HG03280 (cell line): Measurements from ENCODE around the gene PIAS3.

Source experiments
- ATAC-seq: cut with Tn5 transposase; IDR thresholded peaks from one replicate; pipeline ENCODE4 v1.9.1; 2021; ENCODE audit warnings: mild to moderate bottlenecking, moderate library complexity; ENCODE audit not compliant: unreplicated experiment

The PIAS3 gene

GRCh38 chr1:145858901-145859490, at the start of gene PIAS3:
Gene PIAS3, minus strand, starts transcription at chr1:145859081. Its CDS starts 91 bp downstream, at chr1:145858990.
- peak; percentile 90 for ATAC-seq

DNA sequence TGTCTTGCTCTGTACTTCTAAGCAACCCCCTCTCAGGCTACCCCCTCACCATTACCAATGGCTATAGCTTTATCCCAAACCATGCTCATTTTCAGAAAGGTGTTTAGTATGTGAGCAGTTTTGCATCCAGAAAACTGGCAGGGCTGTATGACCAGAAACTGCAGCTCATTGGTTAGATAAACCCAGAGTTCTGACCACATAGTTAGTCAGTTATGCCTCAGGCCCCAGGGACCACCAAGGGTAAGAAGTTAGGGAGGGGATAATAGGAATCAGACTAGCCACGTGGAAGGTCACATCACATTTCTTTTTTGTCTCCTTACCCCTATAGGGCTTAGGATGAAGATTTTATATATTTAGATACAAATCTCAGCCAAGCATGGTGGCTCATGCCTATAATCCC, 49.8 kb upstream of the PIAS3 start:
- no peak for ATAC-seq

DNA sequence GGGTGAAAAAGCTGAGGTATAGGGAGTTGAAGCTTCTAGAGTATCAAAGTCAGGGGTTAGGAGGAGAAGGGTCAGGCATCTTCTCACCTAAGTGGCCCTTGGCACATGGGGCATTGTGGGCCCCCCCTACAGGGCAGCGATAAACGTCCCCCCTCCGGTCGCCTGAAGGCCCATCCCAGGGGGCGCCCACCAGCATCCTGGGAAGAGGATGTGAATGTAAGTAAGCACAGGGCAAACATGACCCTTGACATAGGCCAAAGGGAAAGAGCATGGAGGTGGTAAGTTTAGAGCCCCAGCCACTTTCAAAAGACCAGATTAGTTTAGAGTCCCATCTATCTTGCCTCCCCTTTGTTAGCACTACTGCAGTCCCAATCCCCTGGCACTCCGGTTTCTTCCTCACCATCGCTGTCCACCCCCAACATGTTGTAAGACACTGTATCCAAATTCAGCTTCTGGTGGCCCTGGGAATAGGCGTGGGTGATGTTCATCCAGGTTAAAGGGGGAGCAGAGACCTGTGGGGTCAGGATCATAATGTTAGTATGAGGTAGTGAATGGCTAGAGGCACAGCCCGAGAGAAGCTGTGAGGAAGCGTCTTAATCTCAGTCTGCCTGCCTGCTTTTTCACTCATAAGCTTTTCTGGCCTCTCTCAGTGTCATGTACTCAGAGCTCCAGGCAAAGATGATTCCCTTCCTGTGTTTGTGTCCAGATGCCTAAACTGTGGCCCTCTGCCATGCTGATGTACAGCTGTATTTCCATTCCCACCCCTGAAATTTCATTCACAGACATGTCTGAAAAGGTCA, 48.3 kb upstream of the PIAS3 start:
- no peak for ATAC-seq

GRCh38 chr1:145901312-145902021, 42.6 kb upstream of the PIAS3 start:
- no peak for ATAC-seq

GRCh38 chr1:145898756-145899155, 39.9 kb upstream of the PIAS3 start:
- ATAC-seq, result no peak

DNA sequence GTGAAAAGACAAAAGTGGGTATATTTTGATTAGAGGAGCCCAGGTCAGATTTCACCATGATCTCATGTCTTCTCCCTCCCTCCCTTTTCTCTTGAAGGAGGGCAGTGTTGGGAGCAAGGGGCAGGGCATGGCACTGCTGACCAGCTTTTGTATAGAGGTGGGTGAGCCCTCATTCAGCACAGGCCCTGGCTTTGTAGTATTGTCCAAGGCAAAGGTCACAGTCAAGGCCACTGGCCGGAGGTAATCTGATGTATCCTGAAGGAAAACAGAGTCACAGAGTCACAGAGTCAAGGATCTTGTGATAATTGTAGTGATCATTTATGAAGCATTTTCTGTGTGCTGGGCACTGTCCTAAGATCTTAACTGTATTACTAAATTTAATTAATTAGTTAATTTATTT, 39.1 kb upstream of the PIAS3 start:
- no peak for ATAC-seq

DNA sequence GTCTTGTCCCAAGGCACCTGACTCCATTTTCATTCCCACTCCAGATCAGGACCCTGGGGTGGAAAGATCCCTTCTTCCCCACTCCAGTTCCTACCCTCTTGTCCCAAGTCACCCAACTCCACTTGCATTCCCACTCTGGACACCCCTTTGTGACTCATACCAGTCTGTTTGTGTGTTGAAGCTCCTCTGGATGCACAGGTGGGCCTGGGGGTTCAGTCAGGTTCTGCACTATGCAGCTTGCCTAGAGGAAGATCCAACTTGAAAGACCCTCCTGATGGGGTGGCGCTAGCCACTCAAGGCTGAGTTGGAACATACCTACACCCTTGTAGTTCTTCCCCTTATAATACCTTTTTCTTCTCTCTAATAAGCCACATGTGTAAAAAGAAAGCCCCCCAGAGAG, 36.6 kb upstream of the PIAS3 start:
- no peak for ATAC-seq

GRCh38 chr1:145893306-145894055, 34.6 kb upstream of the PIAS3 start:
- ATAC-seq, result no peak

DNA sequence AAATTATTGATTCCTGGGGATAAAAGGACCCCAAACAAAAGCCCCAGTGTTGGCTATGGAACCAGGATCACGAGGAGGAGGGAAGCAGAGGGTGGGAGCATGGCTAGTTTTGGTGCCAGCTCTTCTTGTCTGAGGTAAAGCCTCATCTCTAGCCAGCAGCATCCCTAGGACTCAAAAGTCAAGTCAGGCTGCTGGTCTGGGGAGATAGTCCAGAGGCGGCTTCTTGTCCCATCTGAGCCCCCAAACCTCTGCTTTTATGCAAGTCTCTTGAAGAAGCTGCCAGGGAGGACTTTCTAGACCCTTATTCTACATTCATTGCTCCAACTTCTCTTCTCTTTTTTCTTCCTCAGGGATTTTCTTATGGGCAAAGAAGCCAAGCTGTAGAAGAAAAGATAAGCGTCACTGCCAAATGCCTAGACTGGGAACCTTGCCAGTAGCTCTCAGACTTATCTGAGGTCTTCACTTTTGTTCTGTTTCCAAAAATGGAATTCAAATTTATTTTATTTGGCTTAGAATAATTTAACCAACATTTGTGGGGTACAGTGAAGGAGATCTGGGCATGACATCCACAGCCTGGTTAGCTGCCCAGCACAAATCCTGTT, 33.7 kb upstream of the PIAS3 start:
- ATAC-seq, result no peak

GRCh38 chr1:145891587-145892485, 33.0 kb upstream of the PIAS3 start:
- no peak for ATAC-seq

GRCh38 chr1:145891143-145891542, 32.3 kb upstream of the PIAS3 start:
- ATAC-seq, result no peak

- no peak for ATAC-seq
These were observed 30.8 kb upstream of the PIAS3 start for GRCh38 chr1:145889722-145890121.

DNA sequence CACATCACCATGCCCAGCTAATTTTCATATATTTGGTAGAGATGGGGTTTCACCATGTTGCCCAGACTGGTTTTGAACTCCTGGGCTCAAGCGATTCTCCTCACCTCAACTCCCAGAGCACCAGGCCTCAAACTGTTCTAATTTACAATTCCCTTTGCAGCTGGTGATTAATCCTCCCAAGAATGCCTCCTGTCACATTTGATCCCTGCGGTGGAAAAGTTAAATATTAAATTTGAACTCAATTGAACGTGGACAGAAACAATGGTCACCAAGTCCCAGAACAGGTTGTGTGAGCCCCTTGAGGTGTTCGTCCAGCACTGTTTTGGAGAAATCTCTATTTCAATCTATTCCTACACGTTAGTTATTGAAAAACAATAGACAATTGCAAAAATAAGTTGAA, 28.8 kb upstream of the PIAS3 start:
- no peak for ATAC-seq

DNA sequence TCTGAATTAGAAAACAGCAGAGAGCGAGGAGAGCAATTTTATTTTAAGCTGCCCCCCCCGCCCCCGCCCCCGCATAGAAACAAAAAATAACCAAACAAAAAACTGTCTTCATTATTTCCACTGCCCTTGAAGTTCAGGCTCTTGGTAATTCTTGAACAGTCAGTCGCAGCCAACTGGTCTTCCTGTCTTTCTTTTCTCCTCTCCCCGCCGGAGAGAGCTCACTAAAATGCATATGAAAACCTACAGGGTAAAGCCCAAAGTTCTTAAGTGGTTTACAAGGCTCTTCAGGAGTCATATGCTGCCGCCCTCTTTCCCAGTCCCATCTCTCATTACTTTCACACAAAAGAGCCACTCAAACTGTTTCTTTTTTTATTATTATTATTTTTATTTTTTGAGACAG, 27.9 kb upstream of the PIAS3 start:
- ATAC-seq, result no peak

- ATAC-seq, result no peak
These were observed 27.5 kb upstream of the PIAS3 start for GRCh38 chr1:145886390-145886789.

DNA sequence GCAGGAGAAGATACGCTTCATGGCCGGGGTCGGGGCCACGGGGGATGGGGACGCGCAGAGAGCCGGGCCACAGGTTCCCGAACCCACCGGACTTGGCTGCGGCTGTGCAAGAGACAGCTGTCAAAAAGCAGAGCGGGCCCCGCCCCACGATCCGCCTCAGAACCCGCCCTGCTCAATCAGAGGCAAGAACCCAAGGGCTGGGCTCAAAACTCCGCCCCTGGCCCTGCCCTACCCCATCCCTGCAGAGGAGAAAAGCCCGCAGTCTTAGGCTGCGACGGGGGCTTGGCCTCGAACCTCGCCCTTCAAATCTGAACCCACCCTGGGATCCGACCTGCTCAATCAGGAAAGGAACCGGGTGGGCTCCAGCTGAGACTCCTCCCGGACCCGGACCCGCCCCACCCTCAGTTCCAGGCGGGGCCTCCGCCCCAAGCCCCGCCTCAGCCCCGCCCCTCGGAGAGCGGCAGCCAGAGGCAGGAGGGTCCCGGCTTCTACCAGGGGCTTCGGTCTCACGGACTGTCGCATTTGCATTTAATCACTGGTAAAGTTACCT, 26.9 kb upstream of the PIAS3 start, which contains the start of gene ANKRD35:
ANKRD35 (minus strand) TSS at position 129 of the 550 bp plus-strand sequence; CDS start at position 21, 108 bp downstream.
- ATAC-seq, result peak; percentile 96

DNA sequence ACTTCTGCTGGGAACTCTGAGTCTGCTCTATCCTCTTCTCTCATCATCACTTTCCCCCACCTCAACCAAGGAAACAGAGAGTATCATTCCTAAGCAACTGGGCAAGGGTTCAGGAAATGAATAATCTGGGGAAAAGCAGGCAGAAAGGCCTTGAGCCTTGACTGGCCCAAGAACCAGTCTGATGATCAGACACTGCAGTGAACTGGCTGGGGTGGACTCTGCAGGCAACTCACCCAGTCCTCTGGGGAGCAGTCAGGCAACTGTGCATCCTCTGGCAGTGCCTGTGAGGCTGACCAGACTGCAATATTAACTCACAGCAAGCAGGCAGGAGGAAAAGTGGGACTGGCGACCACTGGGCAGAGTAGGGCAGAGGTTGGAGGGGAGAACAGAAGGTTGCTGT, 25.8 kb upstream of the PIAS3 start:
- ATAC-seq, result no peak

DNA sequence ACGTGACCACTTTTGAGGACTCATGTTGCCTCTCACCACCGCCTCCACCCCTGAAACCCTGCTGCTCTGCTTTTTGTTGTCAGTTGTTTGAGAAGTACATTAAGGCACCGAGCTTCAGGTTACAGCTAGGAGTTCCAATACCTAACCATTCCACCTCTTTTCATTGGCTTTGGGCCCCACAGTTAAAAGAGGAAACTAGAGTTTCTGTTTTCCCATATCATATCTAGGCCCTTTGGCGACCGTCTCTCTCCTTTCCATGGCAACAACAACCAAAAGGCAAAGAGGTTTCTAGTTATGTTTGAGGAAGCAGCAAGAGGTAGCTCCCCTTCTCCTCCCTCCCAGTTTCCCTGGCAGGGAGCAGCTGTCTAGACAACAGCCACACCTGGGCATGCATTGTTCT, 20.9 kb upstream of the PIAS3 start:
- ATAC-seq, result no peak

- ATAC-seq, result no peak
These were observed 19.8 kb upstream of the PIAS3 start for GRCh38 chr1:145878724-145879123.
